ENCODE measurements around the gene ZNF236.

The ZNF236 gene

GRCh38 chr18:77003316-77003715, 181.0 kb downstream of the ZNF236 start:
- no peak for DNase-seq (ENCODE audit: low read depth)
- H3K4me3 ChIP-seq (ENCODE audit: low read depth, low read length): no peak overlapping the region
- TF ChIP-seq CTCF (IDR thresholded peaks at IDR 0.05; ENCODE audit: low read depth, low read length, missing control alignments): no peak

- TF ChIP-seq CTCF (IDR thresholded peaks at IDR 0.05; ENCODE audit: low read depth, low read length, missing control alignments): no peak
- DNase-seq (ENCODE audit: low read depth): no peak
- H3K4me3 ChIP-seq (ENCODE audit: low read depth, low read length): no peak overlapping the region
These were observed 182.4 kb downstream of the ZNF236 start for GRCh38 chr18:77004555-77005380.

- DNase-seq (ENCODE audit: low read depth): no peak
- no peak overlapping the region for H3K4me3 ChIP-seq (ENCODE audit: low read depth, low read length)
- no peak for TF ChIP-seq CTCF (IDR thresholded peaks at IDR 0.05; ENCODE audit: low read depth, low read length, missing control alignments)
These were observed 183.4 kb downstream of the ZNF236 start for GRCh38 chr18:77005651-77006195.

DNA sequence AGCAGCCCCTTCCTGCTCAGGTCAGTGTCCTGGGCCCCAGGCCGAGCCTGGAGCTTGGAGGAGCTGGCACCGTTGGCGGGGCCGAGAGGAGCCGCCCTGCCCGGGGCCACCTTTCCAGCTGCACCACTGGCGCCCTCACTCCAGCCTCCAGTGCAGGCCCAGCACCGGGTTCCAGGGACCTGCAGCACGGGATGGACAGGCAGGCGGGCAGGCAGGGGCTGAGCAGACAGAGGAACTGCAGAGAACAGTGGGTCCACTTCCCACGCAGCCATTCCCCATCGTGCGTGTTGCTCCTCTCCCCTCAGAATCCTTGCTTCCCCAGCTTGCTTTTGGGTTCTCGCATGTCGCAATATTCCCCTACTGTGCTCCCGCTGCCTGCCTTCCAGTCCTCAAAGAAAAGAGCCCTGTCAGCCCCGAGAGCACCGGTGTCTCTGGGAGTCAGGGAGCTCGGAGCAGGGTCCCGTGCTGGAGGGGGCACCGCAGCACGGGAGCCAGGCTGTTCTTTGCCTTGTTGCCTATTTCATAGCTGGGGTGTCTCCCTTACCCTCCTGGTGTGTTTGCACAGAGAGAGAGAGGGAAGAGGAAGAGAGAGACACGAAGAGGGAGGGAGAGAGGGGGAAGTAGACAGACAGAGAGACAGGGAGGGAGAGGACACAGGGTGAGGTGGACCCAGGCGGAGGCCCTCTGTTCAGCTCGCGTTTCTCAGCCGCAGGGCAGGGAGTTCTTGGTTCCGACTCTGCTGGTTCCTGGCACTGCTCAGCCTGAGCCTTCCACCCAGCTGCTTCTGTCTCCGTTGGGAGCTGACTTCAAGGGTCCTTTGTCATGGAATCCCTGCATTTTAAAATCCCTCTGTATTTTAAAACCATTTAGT, 184.2 kb downstream of the ZNF236 start:
- H3K4me3 ChIP-seq (ENCODE audit: low read depth, low read length): no peak overlapping the region
- TF ChIP-seq CTCF (IDR thresholded peaks at IDR 0.05; ENCODE audit: low read depth, low read length, missing control alignments): no peak
- DNase-seq (ENCODE audit: low read depth): no peak

DNA sequence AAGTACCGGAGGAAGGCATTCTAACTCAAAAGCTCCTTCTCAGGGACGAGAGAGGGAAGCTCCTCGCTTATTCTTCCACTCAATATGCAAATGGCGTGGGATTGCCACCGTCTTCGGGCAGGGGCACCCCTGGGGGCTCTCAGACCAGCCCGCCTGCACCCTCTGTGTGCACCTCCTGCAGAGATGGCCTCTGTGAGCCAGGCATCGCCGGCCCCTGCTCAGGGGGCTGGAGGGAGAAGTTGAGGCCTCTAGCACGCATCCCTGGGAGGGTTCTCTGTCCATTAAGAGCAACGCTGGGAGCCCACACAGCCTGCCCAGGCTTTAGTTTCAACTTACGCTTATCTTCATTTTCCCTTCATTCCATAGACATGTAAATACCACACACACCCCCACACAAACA, 184.9 kb downstream of the ZNF236 start:
- no peak for DNase-seq (ENCODE audit: low read depth)
- no peak overlapping the region for H3K4me3 ChIP-seq (ENCODE audit: low read depth, low read length)
- no peak for TF ChIP-seq CTCF (IDR thresholded peaks at IDR 0.05; ENCODE audit: low read depth, low read length, missing control alignments)

- TF ChIP-seq CTCF (IDR thresholded peaks at IDR 0.05; ENCODE audit: low read depth, low read length, missing control alignments): no peak
- H3K4me3 ChIP-seq (ENCODE audit: low read depth, low read length): no peak overlapping the region
- no peak for DNase-seq (ENCODE audit: low read depth)
These were observed 185.6 kb downstream of the ZNF236 start for GRCh38 chr18:77008006-77008405.

Data from GM12864 (cell line).